GM21515 (cell line): ENCODE results near the gene AMOTL1.

Experiments used
- ATAC-seq: cut with Tn5 transposase; IDR thresholded peaks from one replicate; pipeline ENCODE4 v1.9.1; 2021; ENCODE audit not compliant: unreplicated experiment

Gene AMOTL1

GRCh38 chr11:94871491-94872185 is 103.5 kb downstream of the AMOTL1 start:
- no peak for ATAC-seq

- no peak for ATAC-seq
These were observed 105.9 kb downstream of the AMOTL1 start for GRCh38 chr11:94873916-94874540.

- ATAC-seq: peak; percentile 8
These were observed 108.1 kb downstream of the AMOTL1 start for GRCh38 chr11:94876222-94876621.

GRCh38 chr11:94876645-94877442 is 108.7 kb downstream of the AMOTL1 start:
- peak; percentile 80 for ATAC-seq

- ATAC-seq: no peak
These were observed 109.5 kb downstream of the AMOTL1 start for GRCh38 chr11:94877443-94878200.

GRCh38 chr11:94879006-94879405 is 110.8 kb downstream of the AMOTL1 start:
- ATAC-seq: no peak

GRCh38 chr11:94880216-94880615 is 112.1 kb downstream of the AMOTL1 start:
- ATAC-seq: no peak

- no peak for ATAC-seq
These were observed 114.8 kb downstream of the AMOTL1 start for GRCh38 chr11:94882931-94883330.

- ATAC-seq: no peak
These were observed 115.7 kb downstream of the AMOTL1 start for GRCh38 chr11:94883878-94884277.

GRCh38 chr11:94884376-94884775 is 116.2 kb downstream of the AMOTL1 start:
- ATAC-seq: no peak

- ATAC-seq: no peak
These were observed 117.0 kb downstream of the AMOTL1 start for GRCh38 chr11:94885133-94885532.

- ATAC-seq: no peak
These were observed 117.4 kb downstream of the AMOTL1 start for GRCh38 chr11:94885581-94885980.

GRCh38 chr11:94888204-94888603 is 120.0 kb downstream of the AMOTL1 start:
- ATAC-seq: no peak

- no peak for ATAC-seq
These were observed 127.3 kb downstream of the AMOTL1 start for GRCh38 chr11:94895451-94895850.

GRCh38 chr11:94895971-94896370 is 127.8 kb downstream of the AMOTL1 start:
- no peak for ATAC-seq

- ATAC-seq: peak; percentile 82
These were observed 129.2 kb downstream of the AMOTL1 start for GRCh38 chr11:94897330-94897768.

GRCh38 chr11:94907226-94907625 is 139.1 kb downstream of the AMOTL1 start:
- ATAC-seq: no peak

GRCh38 chr11:94909371-94909820 is 141.2 kb downstream of the AMOTL1 start:
- no peak for ATAC-seq

GRCh38 chr11:94910270-94910669 is 142.1 kb downstream of the AMOTL1 start:
- no peak for ATAC-seq

- no peak for ATAC-seq
These were observed 142.6 kb downstream of the AMOTL1 start for GRCh38 chr11:94910779-94911178.

GRCh38 chr11:94912806-94913205 is 144.7 kb downstream of the AMOTL1 start:
- ATAC-seq: no peak
